HEK293 (cell line): ENCODE measurements around the gene HTRA2.
A peak's percentile ranks its signal among the peaks of the same experiment; 100 is the strongest.

Experiments used
- CTCF ChIA-PET: fragments of 350-600 bp; formaldehyde crosslinking; extraction: SDS; loops from one replicate; lab custom pipeline; 2021; ENCODE audit warnings: antibody characterized with exemption; lab: Yijun Ruan, JAX
- POLR2A ChIA-PET: fragments of 300-600 bp; formaldehyde crosslinking; extraction: SDS; loops from one replicate; lab custom pipeline; 2020; ENCODE audit warnings: antibody characterized with exemption, inconsistent platforms; lab: Yijun Ruan, JAX
- H3K27ac ChIP-seq: fragments of 200-500 bp; sonication (Bioruptor generic); 2 replicates; pipeline ENCODE4 v1.5.1; 2014; ENCODE audit warnings: low read depth, low read length, control low read depth, inconsistent platforms; ENCODE audit errors: extremely low read depth
- H3K36me3 ChIP-seq, 2 experiments: fragments of 200-500 bp in 1 of 2; sonication (Bioruptor generic) in 1 of 2; 1 replicate in 1 of 2; 2 replicates in 1 of 2; pipeline ENCODE4 v1.5.1; 2014 to 2017; ENCODE audit warnings: inconsistent platforms in 2 of 2, low read length in 2 of 2; ENCODE audit not compliant: control insufficient read depth in 2 of 2, insufficient read depth in 1 of 2
- H3K4me1 ChIP-seq: fragments of 200-500 bp; sonication (Bioruptor generic); 2 replicates; pipeline ENCODE4 v1.5.1; 2014; ENCODE audit warnings: mild to moderate bottlenecking, low read length, inconsistent platforms; ENCODE audit not compliant: control insufficient read depth, insufficient read depth
- H3K4me3 ChIP-seq: 2 replicates; pipeline ENCODE4 v1.5.1; 2011; ENCODE audit warnings: low read depth, mild to moderate bottlenecking, control low read depth, low read length, moderate library complexity
- H3K9me3 ChIP-seq: fragments of 200-500 bp; sonication (Bioruptor generic); 2 replicates; pipeline ENCODE4 v1.5.1; 2014; ENCODE audit warnings: low read depth, low read length, inconsistent platforms; ENCODE audit not compliant: control insufficient read depth, insufficient read depth
- ATF2 ChIP-seq: fragments of 450-650 bp; formaldehyde crosslinking; IDR thresholded peaks from 2 replicates; pipeline ENCODE4 v1.5.1; 2016; ENCODE audit warnings: missing biosample characterization, missing genetic modification characterization, low read depth
- MZF1 ChIP-seq: fragments of 450-650 bp; formaldehyde crosslinking; IDR thresholded peaks from 2 replicates; pipeline ENCODE4 v1.5.1; 2017; ENCODE audit warnings: missing biosample characterization, missing genetic modification characterization, borderline replicate concordance
- REPIN1 ChIP-seq: fragments of 450-650 bp; formaldehyde crosslinking; IDR thresholded peaks from 2 replicates; pipeline ENCODE4 v1.5.1; 2017; ENCODE audit warnings: missing biosample characterization, missing genetic modification characterization, low read depth
- SCRT2 ChIP-seq: fragments of 450-650 bp; formaldehyde crosslinking; IDR thresholded peaks from 2 replicates; pipeline ENCODE4 v1.5.1; 2016; ENCODE audit warnings: missing biosample characterization, missing genetic modification characterization
- YY2 ChIP-seq: fragments of 450-650 bp; formaldehyde crosslinking; IDR thresholded peaks from 2 replicates; pipeline ENCODE4 v1.5.1; 2016; ENCODE audit warnings: missing biosample characterization, missing genetic modification characterization
- ZEB2 ChIP-seq: fragments of 450-650 bp; formaldehyde crosslinking; IDR thresholded peaks from 2 replicates; pipeline ENCODE4 v1.5.1; 2016; ENCODE audit warnings: missing biosample characterization, missing genetic modification characterization
- ZFP41 ChIP-seq: fragments of 450-650 bp; formaldehyde crosslinking; IDR thresholded peaks from 2 replicates; pipeline ENCODE4 v1.5.1; 2016; ENCODE audit warnings: missing biosample characterization, missing genetic modification characterization, borderline replicate concordance
- ZNF138 ChIP-seq: fragments of 450-650 bp; formaldehyde crosslinking; IDR thresholded peaks from 2 replicates; pipeline ENCODE4 v1.5.1; 2016; ENCODE audit warnings: missing biosample characterization, missing genetic modification characterization, borderline replicate concordance
- ZNF2 ChIP-seq: fragments of 450-650 bp; formaldehyde crosslinking; IDR thresholded peaks from 2 replicates; pipeline ENCODE4 v1.5.1; 2016; ENCODE audit warnings: missing biosample characterization, missing genetic modification characterization
- ZNF292 ChIP-seq: fragments of 450-650 bp; formaldehyde crosslinking; IDR thresholded peaks from 2 replicates; pipeline ENCODE4 v1.5.1; 2016; ENCODE audit warnings: low read depth, missing biosample characterization, missing genetic modification characterization, borderline replicate concordance
- ZNF335 ChIP-seq: fragments of 450-650 bp; formaldehyde crosslinking; conservative IDR thresholded peaks from 2 replicates; pipeline ENCODE4 v1.5.1; 2016; ENCODE audit warnings: missing biosample characterization, missing genetic modification characterization
- ZNF350 ChIP-seq: fragments of 450-650 bp; formaldehyde crosslinking; IDR thresholded peaks from 2 replicates; pipeline ENCODE4 v1.5.0; 2017; ENCODE audit warnings: missing biosample characterization, mild to moderate bottlenecking, missing genetic modification characterization
- ZNF664 ChIP-seq: fragments of 450-650 bp; formaldehyde crosslinking; IDR thresholded peaks from 2 replicates; pipeline ENCODE4 v1.5.1; 2016; ENCODE audit warnings: missing biosample characterization, missing genetic modification characterization
- ZNF670 ChIP-seq: fragments of 450-650 bp; formaldehyde crosslinking; IDR thresholded peaks from 2 replicates; pipeline ENCODE4 v1.5.1; 2016; ENCODE audit warnings: missing biosample characterization, missing genetic modification characterization, low read depth
- ZNF785 ChIP-seq: fragments of 450-650 bp; formaldehyde crosslinking; IDR thresholded peaks from 2 replicates; pipeline ENCODE4 v1.5.1; 2016; ENCODE audit warnings: missing biosample characterization, missing genetic modification characterization
- TF ChIP-seq, protein P1 (sequence below): fragments of 450-650 bp; formaldehyde crosslinking; optimal IDR thresholded peaks from 2 replicates; pipeline ENCODE3; 2016; ENCODE audit warnings: missing biosample characterization, mild to moderate bottlenecking, missing genetic modification characterization

Gene HTRA2

DNA sequence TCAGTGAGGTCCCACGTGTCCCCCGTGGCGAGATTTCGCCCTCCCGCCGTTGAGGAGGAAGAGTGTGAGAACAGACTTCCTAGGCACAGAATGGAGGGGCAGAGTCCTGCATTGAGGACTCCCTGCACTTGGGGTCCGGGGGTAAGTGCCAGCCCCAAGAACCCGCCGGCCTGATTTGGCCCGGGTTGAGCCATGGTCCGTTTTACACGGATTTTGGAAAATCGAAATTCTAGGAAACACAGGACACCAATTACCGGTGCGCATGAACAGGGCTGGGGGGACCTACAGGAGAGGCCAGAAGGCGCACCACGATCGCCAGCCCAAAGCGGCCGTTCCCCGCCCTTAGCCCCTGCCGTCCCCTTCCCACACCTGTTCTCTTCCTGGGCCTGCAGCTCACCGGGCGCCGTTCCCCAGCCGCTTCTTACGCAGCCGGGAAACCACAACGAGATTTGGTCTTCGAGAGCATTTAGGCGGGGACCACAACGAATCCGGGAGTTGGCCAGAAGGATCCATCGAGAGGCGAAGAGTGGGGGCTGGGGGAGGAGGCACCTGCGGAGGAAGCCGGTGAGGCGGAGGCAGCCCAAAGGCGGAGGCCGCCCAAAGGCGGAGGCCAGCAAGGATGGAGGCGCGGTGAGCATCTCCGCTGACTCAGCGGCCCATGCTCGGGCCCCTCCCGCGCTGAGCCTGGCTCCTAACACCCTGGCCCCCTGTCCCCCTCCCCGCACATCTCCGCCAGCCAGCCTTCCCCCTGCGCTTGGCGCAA is 15.9 kb upstream of the HTRA2 start:
- no peaks in the 10 kb centered on the region for H3K36me3 ChIP-seq
- no peak for TF ChIP-seq ZFP41 (tag by site-specific recombination)
- TF ChIP-seq ZNF670: no peak
- no peak for TF ChIP-seq ZNF138
- TF ChIP-seq, protein P1, sequence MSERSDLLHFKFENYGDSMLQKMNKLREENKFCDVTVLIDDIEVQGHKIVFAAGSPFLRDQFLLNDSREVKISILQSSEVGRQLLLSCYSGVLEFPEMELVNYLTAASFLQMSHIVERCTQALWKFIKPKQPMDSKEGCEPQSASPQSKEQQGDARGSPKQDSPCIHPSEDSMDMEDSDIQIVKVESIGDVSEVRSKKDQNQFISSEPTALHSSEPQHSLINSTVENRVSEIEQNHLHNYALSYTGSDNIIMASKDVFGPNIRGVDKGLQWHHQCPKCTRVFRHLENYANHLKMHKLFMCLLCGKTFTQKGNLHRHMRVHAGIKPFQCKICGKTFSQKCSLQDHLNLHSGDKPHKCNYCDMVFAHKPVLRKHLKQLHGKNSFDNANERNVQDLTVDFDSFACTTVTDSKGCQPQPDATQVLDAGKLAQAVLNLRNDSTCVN (tag by site-specific recombination): no peak
- no peak for TF ChIP-seq ZEB2 (tag by site-specific recombination)
- no peak for TF ChIP-seq ZNF335 (tag by site-specific recombination)
- TF ChIP-seq MZF1 (tag by site-specific recombination): no peak
- no peak for TF ChIP-seq ZNF350 (tag by site-specific recombination)
- TF ChIP-seq ATF2 (tag by site-specific recombination): no peak
- no peak for TF ChIP-seq SCRT2 (tag by site-specific recombination)
- TF ChIP-seq, all 188 proteins: peak for 0
- Histone ChIP-seq H3K27ac (no peak overlapping the region), H3K4me3 (peak overlapping the region; percentile 26), H3K9me3 (no peaks in the 10 kb centered on the region), H3K4me1 (no peaks in the 10 kb centered on the region)
- CTCF ChIA-PET: no interaction called here
- POLR2A ChIA-PET: no interaction called here

GRCh38 chr2:74514368-74515270 is 15.1 kb upstream of the HTRA2 start, which contains the start of gene TLX2:
Gene TLX2, plus strand, starts transcription at chr2:74514450. Its CDS starts 357 bp downstream, at chr2:74514807.
- H3K4me1 ChIP-seq: no peaks in the 10 kb centered on the region
- H3K4me3 ChIP-seq: peak within 1 kb of the TSS; percentile 26
- no peaks in the 10 kb centered on the region for H3K9me3 ChIP-seq
- H3K27ac ChIP-seq: no peak within 1 kb of the TSS
- no peaks in the 10 kb centered on the region for H3K36me3 ChIP-seq
- ChIA-PET POLR2A (interaction anchor here (0.9 to 1.0 kb wide), 2 partner anchors 11 to 15 kb away, joined by 3 to 4 read pairs; partner anchors contain the start of genes AUP1, DQX1 and HTRA2), CTCF (no interaction called here)
- no peak for TF ChIP-seq ZNF2 (tag by site-specific recombination)

- no peaks in the 10 kb centered on the region for H3K9me3 ChIP-seq
- no peak overlapping the region for H3K27ac ChIP-seq
- POLR2A ChIA-PET: interaction anchor here (0.9 to 1.0 kb wide), 2 partner anchors 10 to 14 kb away, joined by 3 to 4 read pairs; partner anchors contain the start of genes AUP1, DQX1 and HTRA2
- no peaks in the 10 kb centered on the region for H3K36me3 ChIP-seq
- CTCF ChIA-PET: no interaction called here
- TF ChIP-seq ZNF292 (tag by site-specific recombination) (no peak), ZNF664 (no peak), ZNF785 (tag by site-specific recombination) (no peak), YY2 (tag by site-specific recombination) (no peak), REPIN1 (no peak), ZNF350 (tag by site-specific recombination) (no peak)
- TF ChIP-seq, all 188 proteins: peak for 0
- no peak overlapping the region for H3K4me3 ChIP-seq
- H3K4me1 ChIP-seq: no peaks in the 10 kb centered on the region
These were observed 14.3 kb upstream of the HTRA2 start for GRCh38 chr2:74515271-74515980.
